OCI-LY1 (cell line): Measurements from ENCODE around the gene MSS51.

Experiments
- CTCF ChIP-seq: fragments of 200-600 bp; sonication (generic), shearing (Covaris generic); IDR thresholded peaks from 2 replicates; pipeline ENCODE4 v1.5.1; 2017; ENCODE audit warnings: mild to moderate bottlenecking, antibody characterized with exemption, low read length, moderate library complexity, mixed read lengths
- EZH2 ChIP-seq: fragments of 200-600 bp; sonication (generic), shearing (Covaris generic); IDR thresholded peaks from 2 replicates; pipeline ENCODE4 v1.8.0; 2017; ENCODE audit warnings: borderline replicate concordance, mixed run types, mild to moderate bottlenecking, antibody characterized with exemption, low read length, moderate library complexity, mixed read lengths

- TF ChIP-seq CTCF (no peak), EZH2 (no peak)
Observed at GRCh38 chr10:73399063-73399462, 34.3 kb downstream of the MSS51 start.
